CD4-positive, alpha-beta T cell treated with Interleukin-21 for 1 hour (primary cell): Measurements from ENCODE around the gene KRTAP9-3.
"Not testable (repeated sequence)": the region's sequence is repeated elsewhere in the genome, so short reads cannot be mapped to it uniquely, and the experiment has no call there.

Experiments
- DNase-seq: peaks from one replicate; pipeline ENCODE4 v3.0.0-alpha.2; 2020

The KRTAP9-3 gene

GRCh38 chr17:41232399-41233105 lies at the start of gene KRTAP9-3:
Gene KRTAP9-3, plus strand, starts transcription at chr17:41232449. Its CDS starts 53 bp downstream, at chr17:41232502.
- DNase-seq, result not testable (repeated sequence)

- no peak for DNase-seq
Observed at GRCh38 chr17:41184480-41184961, 47.7 kb upstream of the KRTAP9-3 start, which contains the start of gene KRTAP4-1. Gene KRTAP4-1, minus strand, starts transcription at chr17:41184911. Its CDS starts 57 bp downstream, at chr17:41184854.

GRCh38 chr17:41185001-41185400 lies 47.2 kb upstream of the KRTAP9-3 start:
- DNase-seq, result no peak

- no peak for DNase-seq
Observed at GRCh38 chr17:41186872-41187271, 45.4 kb upstream of the KRTAP9-3 start.

- DNase-seq, result not testable (repeated sequence)
Observed at GRCh38 chr17:41189837-41190318, 42.4 kb upstream of the KRTAP9-3 start, which contains the start of gene KRTAP9-1. Gene KRTAP9-1, plus strand, starts transcription at chr17:41189887. Its CDS starts 0 bp downstream, at chr17:41189887.

GRCh38 chr17:41190328-41190727 lies 41.9 kb upstream of the KRTAP9-3 start:
- no peak for DNase-seq

GRCh38 chr17:41196068-41196467 lies 36.2 kb upstream of the KRTAP9-3 start:
- no peak for DNase-seq

- no peak for DNase-seq
Observed at GRCh38 chr17:41199421-41200078, 32.7 kb upstream of the KRTAP9-3 start.

GRCh38 chr17:41211845-41212466 lies 20.3 kb upstream of the KRTAP9-3 start:
- no peak for DNase-seq

- DNase-seq, result no peak
Observed at GRCh38 chr17:41212524-41213169, 19.6 kb upstream of the KRTAP9-3 start.

GRCh38 chr17:41215681-41216080 lies 16.6 kb upstream of the KRTAP9-3 start:
- DNase-seq, result no peak

GRCh38 chr17:41223821-41224220 lies 8.4 kb upstream of the KRTAP9-3 start:
- DNase-seq, result no peak

- DNase-seq, result no peak
Observed at GRCh38 chr17:41226051-41226450, 6.2 kb upstream of the KRTAP9-3 start.

GRCh38 chr17:41226598-41227095 lies 5.6 kb upstream of the KRTAP9-3 start, which contains the start of gene KRTAP9-2:
Gene KRTAP9-2, plus strand, starts transcription at chr17:41226648. Its CDS starts 7 bp downstream, at chr17:41226655.
- not testable (repeated sequence) for DNase-seq

GRCh38 chr17:41230094-41230493 lies 2.2 kb upstream of the KRTAP9-3 start:
- DNase-seq, result no peak

GRCh38 chr17:41231731-41232130 lies 518 bp upstream of the KRTAP9-3 start:
- no peak for DNase-seq

GRCh38 chr17:41237116-41237515 lies 4.9 kb downstream of the KRTAP9-3 start:
- not testable (repeated sequence) for DNase-seq

GRCh38 chr17:41237949-41238437 lies 5.7 kb downstream of the KRTAP9-3 start, which contains the start of gene KRTAP9-8:
Gene KRTAP9-8, plus strand, starts transcription at chr17:41237999. Its CDS starts 53 bp downstream, at chr17:41238052.
- DNase-seq, result not testable (repeated sequence)

- not testable (repeated sequence) for DNase-seq
Observed at GRCh38 chr17:41246995-41247787, 14.9 kb downstream of the KRTAP9-3 start.

- DNase-seq, result not testable (repeated sequence)
Observed at GRCh38 chr17:41249637-41250240, 17.5 kb downstream of the KRTAP9-3 start, which contains the start of gene KRTAP9-4. Gene KRTAP9-4, plus strand, starts transcription at chr17:41249687. Its CDS starts 34 bp downstream, at chr17:41249721.

- DNase-seq, result no peak
Observed at GRCh38 chr17:41251261-41251660, 19.0 kb downstream of the KRTAP9-3 start.
